ENCODE measurements around the gene SLC12A7. TPM values are rescaled to one million over a fixed set of nuclear protein-coding genes. Genes with fewer than 3 reads are reported as not detected.

The SLC12A7 gene
- total and polyA plus RNA-seq, 9 of the 15 experiments (the other 6 are each of a cell fraction or from before 2014, with no cell fraction given) = 0.01 to 3.1 (median 0.56) TPM

DNA sequence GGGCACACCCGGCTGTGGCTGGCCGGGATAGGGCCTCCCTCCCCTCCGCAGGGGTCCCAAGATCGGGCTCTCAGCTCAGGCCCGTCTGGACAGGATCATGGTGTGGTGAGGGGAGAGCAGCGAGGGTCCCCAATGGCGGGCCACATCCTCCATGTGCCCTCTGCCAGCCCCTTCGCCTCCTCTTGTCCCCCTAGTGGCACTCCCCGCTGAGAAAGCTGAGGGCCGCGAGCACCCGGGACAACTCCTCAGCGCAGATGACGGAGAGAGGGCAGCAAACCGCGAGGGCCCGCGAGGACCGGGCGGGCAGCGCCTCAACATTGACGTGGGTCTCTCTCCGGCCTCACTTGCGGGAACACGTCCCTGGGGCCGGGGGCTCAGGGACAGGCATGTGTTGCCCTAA is 78.7 kb downstream of the SLC12A7 start:
- H3K27me3 ChIP-seq (ENCODE audit: control insufficient read depth in 2 of 2, insufficient read depth in 2 of 2, low read length in 2 of 2) = peaks cover 29 to 79% of the 10 kb centered on the region in 2 experiments; a peak in 4 of 5 replicates
- 8% methylated on average over 26 of the region's 26 CpGs for WGBS (ENCODE audit: insufficient coverage, low coverage, missing lambda C conversion rate)

More for the DNA sequence above, 78.7 kb downstream of the SLC12A7 start:
- Histone ChIP-seq H3K9me3 (replicated peaks; ENCODE audit: control insufficient read depth, insufficient read depth, low read depth, low read length) (no peaks in the 10 kb centered on the region), H4K20me1 (replicated peaks; ENCODE audit: control insufficient read depth, insufficient read depth, low read length) (peaks cover 6% of the 10 kb centered on the region), H3K79me2 (ENCODE audit: control insufficient read depth, insufficient read depth, low read length) (no peaks in the 10 kb centered on the region), H3K4me3 (no peak overlapping the region), H3K36me3 (ENCODE audit: control insufficient read depth, insufficient read depth, low read length) (no peaks in the 10 kb centered on the region), H3K4me1 (replicated peaks in 1 of 2; ENCODE audit: control insufficient read depth in 2 of 2, insufficient read depth in 2 of 2, low read length in 2 of 2) (peaks cover 0 to 21% of the 10 kb centered on the region in 2 experiments; a peak in 2 of 5 replicates), H3K9ac (ENCODE audit: insufficient read depth in 1 of 2, low read depth in 2 of 2, low read length in 2 of 2) (no peak overlapping the region), H3K27ac (ENCODE audit: extremely low read depth, low read depth, low read length) (no peak overlapping the region), H2AFZ (ENCODE audit: low read depth, low read length) (no peak overlapping the region), H3K4me2 (ENCODE audit: insufficient read depth, low read length) (no peak overlapping the region), H3K9me1 (ENCODE audit: control insufficient read depth, insufficient read depth, low read length) (no peaks in the 10 kb centered on the region)
- intact Hi-C loops (cut with micrococcal nuclease) (no loop called here), in situ Hi-C loops (cut with MboI) (no loop called here)
- BruUV-seq (replicated peaks) = no TSS peak
- no peak for FAIRE-seq
- POLR2A ChIA-PET = interaction anchor here (0.6 kb wide), 2 partner anchors 42 to 136 kb away, joined by 3 to 4 read pairs; no protein-coding TSS in a partner anchor
- CTCF ChIA-PET (ENCODE audit: low intra/inter-chr PET ratio) = no interaction called here
- TF ChIP-seq CBFA2T3 (IDR thresholded peaks at IDR 0.05) (no peak), TGIF2 (CRISPR knock-in tag; IDR thresholded peaks at IDR 0.05) (no peak), RCOR1 (IDR thresholded peaks at IDR 0.05; ENCODE audit: borderline replicate concordance in 1 of 2, low read depth in 2 of 2, low read length in 2 of 2) (no peak), MIER1 (IDR thresholded peaks at IDR 0.05; ENCODE audit: low read depth) (no peak), CHD4 (IDR thresholded peaks at IDR 0.05; ENCODE audit: insufficient read depth, insufficient replicate concordance, low read depth, low read length, poor library complexity, severe bottlenecking) (no peak), ZBTB8A (IDR thresholded peaks at IDR 0.05; ENCODE audit: partially characterized antibody) (no peak), SRSF9 (IDR thresholded peaks at IDR 0.05; ENCODE audit: borderline replicate concordance, low read depth, low read length) (no peak), NFYB (IDR thresholded peaks at IDR 0.05; ENCODE audit: extremely low read depth, insufficient read length) (no peak), RFX7 (CRISPR knock-in tag; IDR thresholded peaks at IDR 0.05) (no peak), SIRT6 (IDR thresholded peaks at IDR 0.05; ENCODE audit: low read depth, low read length) (no peak), FOXA1 (IDR thresholded peaks at IDR 0.05; ENCODE audit: borderline replicate concordance) (no peak), GATAD2B (IDR thresholded peaks at IDR 0.05; ENCODE audit: borderline replicate concordance) (no peak), ZNF253 (CRISPR knock-in tag; conservative IDR thresholded peaks at IDR 0.05) (no peak)
- TF ChIP-seq, protein P1, sequence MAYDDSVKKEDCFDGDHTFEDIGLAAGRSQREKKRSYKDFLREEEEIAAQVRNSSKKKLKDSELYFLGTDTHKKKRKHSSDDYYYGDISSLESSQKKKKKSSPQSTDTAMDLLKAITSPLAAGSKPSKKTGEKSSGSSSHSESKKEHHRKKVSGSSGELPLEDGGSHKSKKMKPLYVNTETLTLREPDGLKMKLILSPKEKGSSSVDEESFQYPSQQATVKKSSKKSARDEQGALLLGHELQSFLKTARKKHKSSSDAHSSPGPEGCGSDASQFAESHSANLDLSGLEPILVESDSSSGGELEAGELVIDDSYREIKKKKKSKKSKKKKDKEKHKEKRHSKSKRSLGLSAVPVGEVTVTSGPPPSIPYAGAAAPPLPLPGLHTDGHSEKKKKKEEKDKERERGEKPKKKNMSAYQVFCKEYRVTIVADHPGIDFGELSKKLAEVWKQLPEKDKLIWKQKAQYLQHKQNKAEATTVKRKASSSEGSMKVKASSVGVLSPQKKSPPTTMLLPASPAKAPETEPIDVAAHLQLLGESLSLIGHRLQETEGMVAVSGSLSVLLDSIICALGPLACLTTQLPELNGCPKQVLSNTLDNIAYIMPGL (CRISPR knock-in tag; IDR thresholded peaks at IDR 0.05) = no peak
- DNase-seq (ENCODE audit: extremely low read depth in 1 of 4, low spot score in 3 of 4) = no peak
- ATAC-seq = no peak

Data from K562 (cell line).